ENCODE data around the gene SLC25A12. TPM values are rescaled to one million over a fixed set of nuclear protein-coding genes. Genes with fewer than 3 reads are reported as not detected.

Gene SLC25A12
- total and polyA plus RNA-seq, 2 donors (not counting 3 experiments of a cell fraction or from before 2014, with no cell fraction given) = 13.6 to 17.1 TPM

- no peak overlapping the region for H3K4me3 ChIP-seq (replicated peaks in 1 of 3; ENCODE audit: insufficient read depth in 1 of 3, low read depth in 1 of 3, low read length in 3 of 3)
- FAIRE-seq (no peak), DNase-seq (ENCODE audit: low read depth, low spot score) (no peak)
- H3K9me1 ChIP-seq (replicated peaks; ENCODE audit: control insufficient read depth, extremely low read depth, insufficient read depth, low read length) = no peaks in the 10 kb centered on the region
- H3K9me3 ChIP-seq (replicated peaks; ENCODE audit: control insufficient read depth, insufficient read depth, low read length) = no peaks in the 10 kb centered on the region
- TF ChIP-seq, protein P1, sequence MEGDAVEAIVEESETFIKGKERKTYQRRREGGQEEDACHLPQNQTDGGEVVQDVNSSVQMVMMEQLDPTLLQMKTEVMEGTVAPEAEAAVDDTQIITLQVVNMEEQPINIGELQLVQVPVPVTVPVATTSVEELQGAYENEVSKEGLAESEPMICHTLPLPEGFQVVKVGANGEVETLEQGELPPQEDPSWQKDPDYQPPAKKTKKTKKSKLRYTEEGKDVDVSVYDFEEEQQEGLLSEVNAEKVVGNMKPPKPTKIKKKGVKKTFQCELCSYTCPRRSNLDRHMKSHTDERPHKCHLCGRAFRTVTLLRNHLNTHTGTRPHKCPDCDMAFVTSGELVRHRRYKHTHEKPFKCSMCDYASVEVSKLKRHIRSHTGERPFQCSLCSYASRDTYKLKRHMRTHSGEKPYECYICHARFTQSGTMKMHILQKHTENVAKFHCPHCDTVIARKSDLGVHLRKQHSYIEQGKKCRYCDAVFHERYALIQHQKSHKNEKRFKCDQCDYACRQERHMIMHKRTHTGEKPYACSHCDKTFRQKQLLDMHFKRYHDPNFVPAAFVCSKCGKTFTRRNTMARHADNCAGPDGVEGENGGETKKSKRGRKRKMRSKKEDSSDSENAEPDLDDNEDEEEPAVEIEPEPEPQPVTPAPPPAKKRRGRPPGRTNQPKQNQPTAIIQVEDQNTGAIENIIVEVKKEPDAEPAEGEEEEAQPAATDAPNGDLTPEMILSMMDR (IDR thresholded peaks at IDR 0.05; ENCODE audit: extremely low read depth in 1 of 2, insufficient read depth in 1 of 2, low read depth in 1 of 2, low read length in 2 of 2) = no peak
- TF ChIP-seq POLR2A (IDR thresholded peaks at IDR 0.05; ENCODE audit: low read depth, low read length) (no peak), GATA2 (IDR thresholded peaks at IDR 0.05; ENCODE audit: insufficient read depth, insufficient read length, low read depth, low read length) (no peak), MYC (IDR thresholded peaks at IDR 0.05; ENCODE audit: low read depth, low read length) (no peak), MAX (IDR thresholded peaks at IDR 0.05; ENCODE audit: insufficient read depth, insufficient read length) (no peak)
- H3K27me3 ChIP-seq (ENCODE audit: control insufficient read depth in 2 of 2, insufficient read depth in 2 of 2, low read length in 2 of 2) = no peaks in the 10 kb centered on the region
- H3K27ac ChIP-seq (ENCODE audit: insufficient read depth, low read depth, low read length) = no peak overlapping the region
- ChIA-PET CTCF (interaction anchor here (0.6 kb wide), 1 partner anchor 11 kb away, joined by 3 read pairs; no protein-coding TSS in a partner anchor), POLR2A (no interaction called here)
- H3K4me1 ChIP-seq (ENCODE audit: control insufficient read depth, extremely low read depth, insufficient read depth, low read length) = no peaks in the 10 kb centered on the region
- H4K20me1 ChIP-seq (replicated peaks; ENCODE audit: control insufficient read depth, extremely low read depth, insufficient read depth, low read length) = peaks cover 4% of the 10 kb centered on the region
- no TSS peak for BruUV-seq (replicated peaks)
- H3K79me2 ChIP-seq (ENCODE audit: control insufficient read depth, insufficient read depth, low read length) = peaks cover 52% of the 10 kb centered on the region
- H3K9ac ChIP-seq (replicated peaks; ENCODE audit: extremely low read depth, insufficient read depth, low read length) = no peak overlapping the region
- H3K36me3 ChIP-seq (ENCODE audit: control insufficient read depth in 2 of 2, extremely low read depth in 1 of 2, insufficient read depth in 2 of 2, low read length in 2 of 2) = peaks cover 0 to 4% of the 10 kb centered on the region in 2 experiments
- H3K4me2 ChIP-seq (ENCODE audit: insufficient read depth, low read length) = no peak overlapping the region
- no peak overlapping the region for H2AFZ ChIP-seq (ENCODE audit: low read depth, low read length)
- dilution Hi-C loops (cut with MboI; ENCODE audit: extremely low pct_ligation_motif_present, low sequenced_read_pairs) = no loop called here
- intact Hi-C loops (cut with micrococcal nuclease) = no loop called here
Measured at GRCh38 chr2:171930385-171930784, 36.3 kb upstream of the SLC25A12 start.
